NCI-H128 (cell line): ENCODE measurements around the gene BAIAP2L1.

Experiments
- DNase-seq: peaks from one replicate; lab custom pipeline; 2025; ENCODE audit not compliant: unreplicated experiment; lab: John Stamatoyannopoulos, UW

BAIAP2L1 gene

GRCh38 chr7:98360221-98361130 is 40.4 kb downstream of the BAIAP2L1 start:
- no peak for DNase-seq

DNA sequence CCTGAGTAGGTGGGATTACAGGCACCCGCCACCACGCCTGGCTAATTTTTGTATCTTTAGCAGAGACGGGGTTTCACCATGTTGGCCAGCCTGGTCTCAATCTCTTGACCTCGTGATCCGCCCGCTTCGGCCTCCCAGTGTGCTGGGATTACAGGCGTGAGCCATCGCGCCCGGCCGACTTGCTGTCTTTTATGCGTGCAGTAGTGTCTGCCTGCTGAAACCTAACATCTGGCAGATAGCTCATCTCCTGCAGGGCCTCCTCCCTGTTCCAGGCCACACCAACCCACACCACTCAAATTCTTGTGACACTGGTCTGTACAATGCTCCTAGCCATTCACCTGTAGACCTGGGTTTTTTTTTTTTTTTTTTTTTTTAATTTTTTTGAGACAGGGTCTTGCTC is 41.5 kb downstream of the BAIAP2L1 start:
- DNase-seq = no peak

GRCh38 chr7:98358706-98359105 is 42.2 kb downstream of the BAIAP2L1 start:
- no peak for DNase-seq

GRCh38 chr7:98357751-98358161 is 43.1 kb downstream of the BAIAP2L1 start:
- no peak for DNase-seq

DNA sequence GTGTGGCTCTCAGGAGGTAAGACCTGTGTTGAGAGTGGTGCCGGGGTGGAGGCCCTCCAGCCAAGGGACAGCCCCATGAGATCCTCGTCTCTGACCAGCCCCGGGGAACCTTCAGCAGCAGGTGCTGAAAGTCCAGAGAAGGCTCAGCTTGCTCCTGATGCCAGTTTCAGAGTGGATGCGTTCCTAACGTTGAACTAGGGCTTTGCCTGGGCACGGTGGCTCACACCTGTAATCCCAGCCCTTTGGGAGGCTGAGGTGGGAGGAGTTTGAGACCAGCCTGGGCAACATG is 45.7 kb downstream of the BAIAP2L1 start:
- DNase-seq = no peak

- DNase-seq = no peak
Measured at GRCh38 chr7:98354511-98355249, 46.2 kb downstream of the BAIAP2L1 start.

DNA sequence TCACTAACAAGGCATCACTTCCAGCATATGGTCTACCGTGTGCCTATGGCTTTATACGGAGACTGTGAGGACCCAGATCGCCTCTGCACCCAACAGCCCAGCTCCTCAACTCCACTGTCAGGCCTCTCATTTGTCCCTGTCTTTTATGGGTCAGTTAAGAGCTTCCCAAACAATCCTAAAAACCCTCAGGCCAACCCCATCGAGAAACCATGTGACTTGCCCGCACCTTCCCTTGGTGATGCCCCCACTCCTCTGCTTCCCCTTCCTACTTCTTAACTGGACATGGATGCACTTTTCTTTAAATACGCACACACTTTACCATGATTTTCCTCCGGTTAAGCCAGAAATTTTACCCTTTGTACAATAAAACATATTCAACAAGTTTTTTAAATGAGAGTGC is 46.8 kb downstream of the BAIAP2L1 start:
- no peak for DNase-seq

- no peak for DNase-seq
Measured at GRCh38 chr7:98352621-98353020, 48.3 kb downstream of the BAIAP2L1 start.

DNA sequence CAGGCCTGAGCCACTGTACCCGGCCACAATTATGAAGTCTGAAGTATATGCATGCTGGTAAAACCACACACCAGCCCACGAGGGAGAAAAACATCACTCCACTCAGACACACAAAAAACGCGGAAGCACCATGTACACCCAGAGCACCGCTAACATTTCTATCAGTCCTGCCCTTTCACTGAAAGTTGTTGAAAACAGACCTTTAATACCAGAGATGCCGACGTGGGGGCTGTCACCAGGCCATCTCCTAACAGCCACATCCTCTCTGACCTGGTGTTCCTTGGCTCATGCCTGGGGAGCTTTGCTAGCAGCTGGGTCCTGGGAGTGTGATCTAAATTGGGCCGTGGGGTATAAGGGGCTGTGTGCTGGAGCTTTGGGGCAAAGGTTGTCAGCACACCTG is 49.8 kb downstream of the BAIAP2L1 start:
- no peak for DNase-seq

GRCh38 chr7:98348726-98349474 is 52.0 kb downstream of the BAIAP2L1 start:
- DNase-seq = no peak

DNA sequence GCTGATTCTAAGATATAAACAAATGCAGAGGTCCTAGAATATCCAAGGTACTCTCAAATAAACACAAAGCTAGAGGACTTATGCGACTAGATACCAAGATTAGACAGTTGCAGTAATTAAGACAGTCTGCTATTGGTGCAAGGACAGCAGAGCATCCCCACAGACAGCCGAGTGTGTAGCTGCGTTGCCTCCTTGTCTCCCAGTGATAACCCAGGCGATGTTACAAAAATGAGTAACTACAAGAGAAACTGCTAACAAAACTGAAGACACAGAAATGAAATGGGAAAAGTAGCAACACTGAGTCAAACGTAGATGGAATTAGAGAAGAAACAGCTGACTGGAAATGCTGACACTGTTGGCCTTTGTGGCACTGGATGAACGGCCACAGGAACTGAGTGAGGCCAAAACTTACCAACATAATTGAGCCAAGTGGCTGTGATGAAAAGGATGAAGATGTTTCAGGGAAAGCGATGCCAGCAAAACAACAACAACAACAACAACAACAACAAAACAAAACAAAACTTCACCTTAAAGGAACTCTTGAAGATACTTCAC is 54.3 kb downstream of the BAIAP2L1 start:
- no peak for DNase-seq

DNA sequence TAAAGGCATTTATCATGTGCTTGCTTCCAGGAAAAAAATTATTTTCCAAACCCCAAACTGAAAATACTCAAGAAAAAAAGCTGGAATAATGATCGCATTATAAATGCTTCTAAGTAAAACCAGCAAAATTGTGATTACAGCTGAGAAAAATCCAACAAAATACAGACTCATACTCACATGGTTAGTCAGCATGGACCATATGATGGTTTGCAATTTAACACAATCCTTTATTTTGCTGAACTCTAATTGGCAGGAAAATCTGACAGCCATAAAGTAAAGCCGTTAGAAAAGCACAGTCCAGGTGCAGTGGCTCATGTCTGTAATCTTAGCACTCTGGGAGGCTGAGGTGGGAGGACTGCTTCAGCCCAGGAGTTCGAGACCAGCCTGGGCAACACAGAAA is 59.8 kb downstream of the BAIAP2L1 start:
- DNase-seq = no peak

DNA sequence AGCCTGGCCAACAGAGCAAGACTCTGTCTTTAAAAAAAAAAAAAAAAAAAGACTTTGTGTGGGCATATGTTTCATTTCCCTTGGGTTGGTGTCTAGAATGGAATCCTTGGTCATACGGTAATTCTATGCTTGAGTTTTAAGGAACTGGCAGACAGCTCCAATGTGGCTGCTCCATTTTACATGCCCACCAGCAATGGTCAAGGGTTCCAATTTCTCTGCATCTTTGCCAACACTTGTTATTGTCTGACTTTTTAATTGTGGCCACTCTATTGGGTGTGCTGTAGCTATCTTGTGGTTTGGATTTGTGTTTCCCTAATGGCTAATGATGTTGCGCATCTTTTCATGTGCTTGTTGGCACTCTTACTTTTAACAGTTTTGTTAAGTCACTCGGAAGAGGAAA is 61.8 kb downstream of the BAIAP2L1 start:
- DNase-seq = no peak

DNA sequence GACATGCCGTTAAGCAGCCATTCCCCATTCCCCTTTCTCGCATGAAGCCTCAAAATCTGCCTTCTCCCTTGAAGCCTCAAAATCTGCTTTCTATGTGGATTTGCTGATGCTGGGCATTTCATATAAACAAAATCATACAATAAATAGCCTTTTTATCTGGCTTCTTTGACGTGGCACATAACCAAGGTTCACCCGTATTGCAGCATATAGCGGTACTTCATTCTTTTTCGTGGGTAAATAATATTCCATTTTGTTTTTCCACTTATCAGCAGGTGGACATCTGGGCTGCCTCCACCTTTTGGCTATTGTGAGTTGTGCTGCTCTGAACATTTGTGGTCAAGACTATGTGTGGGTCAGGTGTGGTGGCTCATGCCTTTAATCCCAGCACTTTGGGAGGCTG is 62.4 kb downstream of the BAIAP2L1 start:
- no peak for DNase-seq

DNA sequence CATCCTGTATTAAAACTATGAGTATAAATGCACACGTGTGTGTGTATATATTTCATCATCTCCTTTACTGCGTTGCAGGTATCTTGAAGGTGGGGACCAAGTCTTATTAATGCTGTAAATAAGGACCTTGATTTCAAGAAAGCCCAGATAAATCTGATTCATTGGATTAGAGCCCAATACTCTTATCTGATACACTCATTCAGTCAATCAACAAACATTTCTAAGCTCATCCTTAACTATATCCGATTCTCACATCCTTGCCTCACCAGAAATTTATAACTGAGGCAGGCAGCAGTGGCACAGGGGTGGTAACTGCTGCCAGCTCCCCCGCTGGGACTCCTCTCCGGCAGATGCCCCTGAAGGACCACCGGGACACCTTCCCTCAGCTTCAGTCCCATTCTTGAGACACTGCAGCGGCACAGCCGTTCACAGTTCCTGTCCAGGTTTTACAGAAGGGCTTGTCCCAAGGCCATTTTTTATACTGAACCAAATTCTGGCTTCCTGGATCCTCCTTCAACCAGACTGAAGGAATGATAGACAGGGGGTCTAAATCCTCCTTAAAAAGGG is 65.4 kb downstream of the BAIAP2L1 start:
- no peak for DNase-seq

GRCh38 chr7:98334081-98334480 is 66.8 kb downstream of the BAIAP2L1 start:
- no peak for DNase-seq

DNA sequence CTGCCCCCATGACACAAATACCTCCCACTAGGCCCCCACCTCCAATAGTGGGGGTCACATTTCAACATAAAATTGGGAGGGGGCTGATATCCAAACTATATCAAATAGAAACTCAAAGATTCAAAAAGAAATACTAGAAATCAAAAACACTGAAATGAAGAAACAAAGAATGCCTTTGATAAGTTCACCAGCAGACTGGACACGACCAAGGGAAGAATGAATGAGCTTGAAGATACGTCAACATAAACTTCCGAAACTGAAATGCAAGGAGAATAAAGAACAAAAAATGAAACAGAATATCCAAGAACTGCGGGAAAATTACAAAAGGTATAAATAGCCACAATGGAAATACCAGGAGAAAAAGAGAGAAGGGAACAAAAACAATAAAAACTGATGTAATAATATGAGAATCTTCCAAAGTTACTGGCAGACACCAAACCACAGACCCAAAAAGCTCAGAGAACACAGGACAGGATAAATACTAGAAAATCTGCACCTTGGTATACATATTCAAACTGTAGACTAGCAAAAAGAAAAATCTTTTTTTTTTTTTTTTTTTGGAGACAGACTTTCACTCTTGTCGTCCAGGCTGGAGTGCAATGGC is 69.9 kb downstream of the BAIAP2L1 start:
- DNase-seq = no peak

DNA sequence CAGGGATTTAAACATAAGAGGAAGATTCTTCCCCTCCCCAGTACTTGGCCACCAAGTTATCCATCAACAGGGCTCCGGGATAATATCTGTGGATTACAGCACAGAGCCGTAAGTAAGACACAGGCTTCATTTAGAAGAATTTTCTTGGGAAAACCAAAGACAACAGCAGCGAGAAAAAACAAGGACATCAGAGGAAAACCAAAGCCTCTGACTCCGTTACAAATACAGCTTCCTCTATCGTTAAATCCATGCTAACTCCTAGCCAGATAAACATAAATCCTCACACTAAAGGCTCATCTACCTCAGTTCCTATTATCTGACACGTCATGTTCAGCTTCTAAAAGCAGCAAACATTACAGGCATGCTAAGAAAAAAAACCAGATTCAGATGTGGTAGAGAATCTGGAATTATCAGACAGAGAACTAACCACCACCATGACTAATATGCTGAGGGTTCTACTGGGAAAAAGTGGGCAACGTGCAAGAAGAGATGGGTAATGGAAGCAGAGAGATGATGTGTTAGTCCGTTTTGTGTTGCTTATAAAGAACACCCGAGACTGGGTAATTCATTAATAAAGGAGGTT is 71.0 kb downstream of the BAIAP2L1 start:
- DNase-seq = no peak

DNA sequence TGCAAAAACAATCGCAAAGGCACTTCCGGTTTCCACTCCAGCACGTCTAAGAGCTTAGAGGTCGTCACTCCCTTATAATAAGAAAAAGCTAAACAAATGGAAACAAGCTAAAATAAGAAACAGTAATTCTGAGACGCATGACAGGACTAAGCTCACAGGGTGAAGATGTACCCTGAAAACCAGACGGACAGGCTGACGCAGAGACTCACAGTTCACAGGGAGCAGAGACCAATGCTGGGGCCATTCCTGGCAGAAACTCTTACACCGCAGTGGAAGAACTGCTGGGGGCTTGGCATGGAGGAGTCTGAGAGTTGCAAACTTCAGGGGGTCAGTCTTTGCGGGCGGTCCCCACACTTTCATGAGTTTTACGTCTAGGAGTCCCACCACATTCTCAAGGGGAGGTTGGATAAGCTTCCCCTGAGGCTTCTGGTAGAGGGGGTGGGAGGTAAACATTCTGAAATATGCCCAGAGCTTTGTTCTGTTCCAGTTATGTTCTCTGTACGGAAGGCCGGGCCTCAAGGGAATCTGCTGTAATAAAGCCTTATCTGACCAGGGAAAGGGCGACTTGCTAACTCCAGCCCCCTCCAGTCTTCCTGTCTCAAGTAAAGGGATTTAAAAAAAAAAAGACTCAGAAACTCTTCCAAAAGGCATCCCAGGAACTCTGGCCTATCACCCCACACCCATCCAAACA is 71.6 kb downstream of the BAIAP2L1 start:
- DNase-seq = no peak

- DNase-seq = no peak
Measured at GRCh38 chr7:98324782-98325181, 76.1 kb downstream of the BAIAP2L1 start.
